Activated effector memory CD4-positive, alpha-beta T cell treated with Interleukin-2 at 50 U/mL for 16 hours (primary cell): ENCODE results near the gene KRT28.
"Not testable (repeated sequence)": the region's sequence is repeated elsewhere in the genome, so short reads cannot be mapped to it uniquely, and the experiment has no call there.

Experiments used
- DNase-seq: peaks from one replicate; pipeline ENCODE4 v3.0.0-alpha.2; 2020

The KRT28 gene

GRCh38 chr17:40818343-40818732 lies 18.6 kb upstream of the KRT28 start:
- DNase-seq, result no peak

- no peak for DNase-seq
These were observed 17.4 kb upstream of the KRT28 start for GRCh38 chr17:40817103-40817682.

- no peak for DNase-seq
These were observed 16.8 kb upstream of the KRT28 start for GRCh38 chr17:40816569-40816968.

GRCh38 chr17:40815381-40815780 lies 15.6 kb upstream of the KRT28 start:
- no peak for DNase-seq

- not testable (repeated sequence) for DNase-seq
These were observed 14.9 kb upstream of the KRT28 start for GRCh38 chr17:40814657-40815056.

- no peak for DNase-seq
These were observed 14.0 kb upstream of the KRT28 start for GRCh38 chr17:40813804-40814203.

GRCh38 chr17:40812639-40813038 lies 12.9 kb upstream of the KRT28 start:
- DNase-seq, result no peak

- DNase-seq, result no peak
These were observed 10.7 kb upstream of the KRT28 start for GRCh38 chr17:40810494-40810893.

GRCh38 chr17:40809721-40810421 lies 10.1 kb upstream of the KRT28 start:
- no peak for DNase-seq

GRCh38 chr17:40806131-40806530 lies 6.4 kb upstream of the KRT28 start:
- DNase-seq, result no peak

- peak; percentile 59 for DNase-seq
These were observed 3.9 kb upstream of the KRT28 start for GRCh38 chr17:40803617-40804082.

- no peak for DNase-seq
These were observed 1.4 kb upstream of the KRT28 start for GRCh38 chr17:40801157-40801556.

GRCh38 chr17:40800381-40800780 lies 622 bp upstream of the KRT28 start:
- DNase-seq, result no peak

GRCh38 chr17:40796846-40797245 lies 2.9 kb downstream of the KRT28 start:
- DNase-seq, result no peak

GRCh38 chr17:40795019-40795667 lies 4.6 kb downstream of the KRT28 start:
- no peak for DNase-seq

- DNase-seq, result no peak
These were observed 5.3 kb downstream of the KRT28 start for GRCh38 chr17:40794466-40794865.

- DNase-seq, result no peak
These were observed 5.9 kb downstream of the KRT28 start for GRCh38 chr17:40793832-40794231.

GRCh38 chr17:40791787-40792436 lies 7.8 kb downstream of the KRT28 start:
- DNase-seq, result no peak

- no peak for DNase-seq
These were observed 8.6 kb downstream of the KRT28 start for GRCh38 chr17:40791111-40791510.

GRCh38 chr17:40782450-40782849 lies 17.3 kb downstream of the KRT28 start, which contains the start of gene KRT27:
Gene KRT27 (minus strand): TSS chr17:40782550. CDS start chr17:40782493, 57 bp downstream.
- DNase-seq, result no peak

GRCh38 chr17:40779181-40779909 lies 20.4 kb downstream of the KRT28 start:
- DNase-seq, result no peak

GRCh38 chr17:40778461-40778860 lies 21.3 kb downstream of the KRT28 start:
- no peak for DNase-seq

- DNase-seq, result no peak
These were observed 21.8 kb downstream of the KRT28 start for GRCh38 chr17:40777971-40778370.
